ENCODE data around the gene TMCC1.
A peak's percentile ranks its signal among the peaks of the same experiment; 100 is the strongest.
"Not testable (repeated sequence)": the region's sequence is repeated elsewhere in the genome, so short reads cannot be mapped to it uniquely, and the experiment has no call there.

TMCC1 gene

GRCh38 chr3:129673012-129673411 lies 220.5 kb downstream of the TMCC1 start:
- DNase-seq: no peak

- DNase-seq: no peak
Observed at GRCh38 chr3:129672412-129672811, 221.1 kb downstream of the TMCC1 start.

- no peak for DNase-seq
Observed at GRCh38 chr3:129665024-129665768, 228.3 kb downstream of the TMCC1 start.

GRCh38 chr3:129663930-129664646 lies 229.4 kb downstream of the TMCC1 start:
- no peak for DNase-seq

- no peak for DNase-seq
Observed at GRCh38 chr3:129663045-129663446, 230.5 kb downstream of the TMCC1 start.

GRCh38 chr3:129662191-129662608 lies 231.3 kb downstream of the TMCC1 start:
- no peak for DNase-seq

GRCh38 chr3:129661766-129662165 lies 231.7 kb downstream of the TMCC1 start:
- no peak for DNase-seq

GRCh38 chr3:129658110-129658843 lies 235.2 kb downstream of the TMCC1 start:
- DNase-seq: no peak

- no peak for DNase-seq
Observed at GRCh38 chr3:129657261-129658046, 236.1 kb downstream of the TMCC1 start.

GRCh38 chr3:129656659-129657247 lies 236.8 kb downstream of the TMCC1 start:
- no peak for DNase-seq

- DNase-seq: no peak
Observed at GRCh38 chr3:129655291-129655700, 238.2 kb downstream of the TMCC1 start.

GRCh38 chr3:129654131-129654530 lies 239.4 kb downstream of the TMCC1 start:
- no peak for DNase-seq

GRCh38 chr3:129653019-129653418 lies 240.5 kb downstream of the TMCC1 start:
- DNase-seq: no peak

- no peak for DNase-seq
Observed at GRCh38 chr3:129651435-129652202, 241.9 kb downstream of the TMCC1 start.

GRCh38 chr3:129650256-129650872 lies 243.1 kb downstream of the TMCC1 start:
- peak; percentile 59 for DNase-seq

- DNase-seq: no peak
Observed at GRCh38 chr3:129648391-129648790, 245.1 kb downstream of the TMCC1 start.

- DNase-seq: no peak
Observed at GRCh38 chr3:129645286-129645685, 248.2 kb downstream of the TMCC1 start.

- no peak for DNase-seq
Observed at GRCh38 chr3:129644836-129645235, 248.7 kb downstream of the TMCC1 start.

GRCh38 chr3:129641567-129642260 lies 251.8 kb downstream of the TMCC1 start:
- not testable (repeated sequence) for DNase-seq

- DNase-seq: not testable (repeated sequence)
Observed at GRCh38 chr3:129640985-129641384, 252.5 kb downstream of the TMCC1 start.
